Stimulated activated CD4-positive, alpha-beta T cell treated with anti-CD3 and anti-CD28 coated beads, Interleukin-1b, Interleukin-23, amount 100 ng/mL, for 24 hours (primary cell): ENCODE measurements around the gene GREB1L.

Experiments
- DNase-seq, 4 experiments: peaks; one replicate each; pipeline ENCODE4 v3.0.0-alpha.2; 2020; ENCODE audit warnings: low read depth in 4 of 4, low spot score in 1 of 4

Gene GREB1L

GRCh38 chr18:21548647-21549046 is 306.6 kb downstream of the GREB1L start:
- DNase-seq, result no peak

GRCh38 chr18:21550510-21550970 is 308.5 kb downstream of the GREB1L start:
- DNase-seq, result no peak

GRCh38 chr18:21557607-21558253 is 315.7 kb downstream of the GREB1L start:
- DNase-seq, result no peak

- no peak for DNase-seq
Measured at GRCh38 chr18:21559195-21559594, 317.2 kb downstream of the GREB1L start.

GRCh38 chr18:21571772-21572171 is 329.7 kb downstream of the GREB1L start:
- DNase-seq, result no peak
